HepG2 (cell line): Measurements from ENCODE around the gene GSTM1. TPM values are rescaled to one million over a fixed set of nuclear protein-coding genes. Genes with fewer than 3 reads are reported as not detected.

Source experiments
- ETV5 ChIP-seq: IDR thresholded peaks from 2 replicates; pipeline ENCODE4 v1.6.1; 2018; ENCODE audit warnings: missing biosample characterization, missing genetic modification reagents, inconsistent platforms, borderline replicate concordance
- HMGXB4 ChIP-seq, 2 experiments: sonication (generic) in 1 of 2; formaldehyde crosslinking in 1 of 2; IDR thresholded peaks; 2 replicates each; pipeline versions ENCODE4 v1.4.0 to v1.6.1; 2018 to 2020; ENCODE audit warnings: missing genetic modification reagents in 2 of 2, borderline replicate concordance in 1 of 2, low read depth in 1 of 2, mild to moderate bottlenecking in 1 of 2, missing biosample characterization in 1 of 2
- IRF9 ChIP-seq: sonication (generic); formaldehyde crosslinking; IDR thresholded peaks from 2 replicates; pipeline ENCODE4 v1.8.0; 2022; ENCODE audit warnings: missing genetic modification reagents, mild to moderate bottlenecking, borderline replicate concordance
- KDM5B ChIP-seq: sonication (generic); formaldehyde crosslinking; IDR thresholded peaks from 2 replicates; pipeline ENCODE4 v1.4.0; 2020; ENCODE audit warnings: missing genetic modification reagents, mild to moderate bottlenecking, borderline replicate concordance
- KLF15 ChIP-seq: sonication (generic); formaldehyde crosslinking; IDR thresholded peaks from 2 replicates; pipeline ENCODE4 v1.8.1; 2023; ENCODE audit warnings: borderline replicate concordance, mild to moderate bottlenecking, inconsistent platforms, missing genetic modification reagents, mixed read lengths
- MIER2 ChIP-seq: IDR thresholded peaks from 2 replicates; pipeline ENCODE4 v1.6.1; 2016; ENCODE audit warnings: missing biosample characterization, missing genetic modification reagents
- PITX1 ChIP-seq: sonication (generic); formaldehyde crosslinking; IDR thresholded peaks from 2 replicates; pipeline ENCODE4 v1.5.1; 2020; ENCODE audit warnings: mild to moderate bottlenecking, missing genetic modification reagents
- SIX1 ChIP-seq: sonication (generic); formaldehyde crosslinking; IDR thresholded peaks from 2 replicates; pipeline ENCODE4 v1.4.0; 2020; ENCODE audit warnings: missing genetic modification reagents, borderline replicate concordance
- TAF1 ChIP-seq: sonication (generic); formaldehyde crosslinking; IDR thresholded peaks from 2 replicates; pipeline ENCODE4 v1.4.0; 2020; ENCODE audit warnings: missing genetic modification reagents
- TGIF2 ChIP-seq: IDR thresholded peaks from 2 replicates; pipeline ENCODE4 v1.6.1; 2016; ENCODE audit warnings: control low read depth, missing compliant biosample characterization
- TOE1 ChIP-seq: sonication (generic); formaldehyde crosslinking; IDR thresholded peaks from 2 replicates; pipeline ENCODE4 v1.4.0; 2020; ENCODE audit warnings: mild to moderate bottlenecking, missing genetic modification reagents
- ZBTB14 ChIP-seq: sonication (generic); formaldehyde crosslinking; IDR thresholded peaks from 2 replicates; pipeline ENCODE4 v1.4.0; 2020; ENCODE audit warnings: missing genetic modification reagents
- ZBTB39 ChIP-seq: sonication (generic); formaldehyde crosslinking; IDR thresholded peaks from 2 replicates; pipeline ENCODE4 v1.5.0; 2020; ENCODE audit warnings: missing genetic modification reagents
- ZNF263 ChIP-seq: sonication (generic); formaldehyde crosslinking; IDR thresholded peaks from 2 replicates; pipeline ENCODE4 v1.4.0; 2020; ENCODE audit warnings: missing genetic modification reagents
- ZNF274 ChIP-seq: sonication (generic); formaldehyde crosslinking; IDR thresholded peaks from 2 replicates; pipeline ENCODE4 v1.5.1; 2020; ENCODE audit warnings: mild to moderate bottlenecking, missing genetic modification reagents
- ZNF557 ChIP-seq: sonication (generic); formaldehyde crosslinking; IDR thresholded peaks from 2 replicates; pipeline ENCODE4 v1.4.0; 2020; ENCODE audit warnings: missing genetic modification reagents
- ZNF687 ChIP-seq: sonication (generic); formaldehyde crosslinking; IDR thresholded peaks from 2 replicates; pipeline ENCODE4 v1.5.1; 2020; ENCODE audit warnings: mild to moderate bottlenecking, missing genetic modification reagents, moderate library complexity
- ZNF782 ChIP-seq: sonication (generic); formaldehyde crosslinking; IDR thresholded peaks from 2 replicates; pipeline ENCODE4 v1.4.0; 2020; ENCODE audit warnings: missing genetic modification reagents, mild to moderate bottlenecking, borderline replicate concordance
- polyA plus RNA-seq, 8 experiments: library from polyadenylated mRNA; depleted of rRNA in 3 of 8; stranded (reverse) in 7 of 8; unstranded in 1 of 8; fragments of >200 nt; fragmentation: Illumina TruSeq in 4 of 8; extraction: Trizol in 4 of 8; gene quantifications; 2 replicates each; pipeline versions ENCODE4 v1.2.1 to v1.2.3, GENCODE V29; 2011 to 2016; ENCODE audit warnings: low read depth in 4 of 8, missing spikeins in 1 of 8, mixed read lengths in 1 of 8; ENCODE audit not compliant: insufficient read depth in 1 of 8
- total RNA-seq, 5 experiments: library from RNA; depleted of rRNA; stranded (reverse); fragments of >200 nt; fragmentation: Illumina TruSeq; extraction: Trizol; gene quantifications; 2 replicates each; pipeline ENCODE4 v1.2.3, GENCODE V29; 2016; ENCODE audit warnings: low read depth in 1 of 5

The GSTM1 gene
- total and polyA plus RNA-seq, 2 of the 13 experiments (the other 11 are each of a cell fraction or from before 2014, with no cell fraction given): 0.42 TPM; not detected in 1

- TF ChIP-seq ZNF687 (CRISPR knock-in tag) (0 out of 2 replicates have a peak, but pooled peaks have one; percentile 24), IRF9 (CRISPR knock-in tag) (0 out of 2 replicates have a peak, but pooled peaks have one; percentile 14), TGIF2 (0 out of 2 replicates have a peak, but pooled peaks have one; percentile 33), PITX1 (CRISPR knock-in tag) (no peak), ZNF557 (no peak), TOE1 (no peak), MIER2 (CRISPR knock-in tag) (no peak), KLF15 (CRISPR knock-in tag) (no peak), SIX1 (0 out of 2 replicates have a peak, but pooled peaks have one; percentile 10), ETV5 (CRISPR knock-in tag) (no peak), KDM5B (CRISPR knock-in tag) (no peak), ZNF263 (CRISPR knock-in tag) (0 out of 2 replicates have a peak, but pooled peaks have one; percentile 36), ZNF274 (CRISPR knock-in tag) (no peak), TAF1 (CRISPR knock-in tag) (no peak), ZNF782 (CRISPR knock-in tag) (0 out of 2 replicates have a peak, but pooled peaks have one; percentile 32), ZBTB39 (CRISPR knock-in tag) (0 out of 2 replicates have a peak, but pooled peaks have one; percentile 30), HMGXB4 (CRISPR knock-in tag; IDR thresholded peaks at IDR 0.05; ENCODE audit: borderline replicate concordance in 1 of 2, low read depth in 1 of 2) (peak in 1 of 2 experiments; percentile 5; a peak in 1 of 4 replicates), ZBTB14 (no peak)
These were observed 53.2 kb downstream of the GSTM1 start, which contains the start of gene GSTM3 (continued) for GRCh38 chr1:109740615-109741373.
